Measurements from ENCODE around the gene TAMALIN.

- TF ChIP-seq EZH2phosphoT487 (IDR thresholded peaks at IDR 0.05; ENCODE audit: borderline replicate concordance) = no peak
- TF ChIP-seq CTCF (conservative IDR thresholded peaks at IDR 0.05; ENCODE audit: low read length) = no peak
Observed at GRCh38 chr12:51976376-51977160, 30.2 kb upstream of the TAMALIN start.
